Neutrophil (primary cell): Measurements from ENCODE around the gene ABLIM1.

Source experiments
- H3K27ac ChIP-seq: fragments of 200-600 bp; sonication (generic); 2 replicates; pipeline ENCODE4 v1.5.1; 2016; ENCODE audit warnings: mild to moderate bottlenecking, moderate library complexity
- H3K27me3 ChIP-seq: fragments of 200-600 bp; sonication (generic); 2 replicates; pipeline ENCODE4 v1.6.0; 2016; ENCODE audit warnings: mild to moderate bottlenecking
- H3K36me3 ChIP-seq: fragments of 200-600 bp; sonication (generic); 2 replicates; pipeline ENCODE4 v1.5.1; 2017
- H3K4me1 ChIP-seq, 2 experiments: fragments of 200-600 bp in 1 of 2; sonication (generic) in 1 of 2; 1 replicate in 1 of 2; 2 replicates in 1 of 2; pipeline versions ENCODE4 v1.5.1 to v1.6.1; 2013 to 2016; ENCODE audit warnings: low read depth in 1 of 2, low read length in 1 of 2, mild to moderate bottlenecking in 1 of 2, moderate library complexity in 1 of 2; ENCODE audit not compliant: control insufficient read depth in 1 of 2, insufficient read depth in 1 of 2
- H3K4me3 ChIP-seq, 2 experiments: fragments of 200-600 bp in 1 of 2; sonication (generic) in 1 of 2; 1 replicate in 1 of 2; 2 replicates in 1 of 2; pipeline ENCODE4 v1.5.1; 2013 to 2016; ENCODE audit warnings: low read depth in 1 of 2, low read length in 1 of 2, mild to moderate bottlenecking in 1 of 2, moderate library complexity in 1 of 2
- H3K9me3 ChIP-seq: fragments of 200-600 bp; sonication (generic); 2 replicates; pipeline ENCODE4 v1.5.1; 2016
- TF ChIP-seq, protein P1 (sequence below): fragments of 200-600 bp; sonication (generic); IDR thresholded peaks from 2 replicates; pipeline ENCODE4 v1.5.1; 2016; ENCODE audit warnings: antibody characterized with exemption

The ABLIM1 gene

DNA sequence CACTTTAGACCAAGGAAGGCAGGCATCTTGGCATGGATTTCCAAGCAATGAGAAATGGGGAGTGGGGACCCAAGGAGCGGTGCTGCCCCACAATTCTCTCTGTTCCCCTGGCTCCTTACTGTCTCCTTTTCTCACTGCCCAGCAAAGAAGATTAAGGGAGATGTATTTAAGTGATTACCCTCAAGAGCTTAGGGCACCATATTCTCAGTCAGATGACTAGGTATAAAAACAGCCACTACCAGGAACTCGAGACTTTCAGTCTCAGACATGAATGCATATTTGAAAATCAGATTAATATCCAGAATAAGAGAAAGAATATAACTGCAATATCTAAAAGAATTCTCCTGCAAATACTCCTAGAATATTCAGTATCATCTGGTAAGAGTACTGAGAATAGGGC is at the start of gene ABLIM1:
Gene ABLIM1, minus strand, starts transcription at position 101 of the 400 bp plus-strand sequence. Its CDS starts 75 bp downstream, at position 26.
- H3K4me3 ChIP-seq = no peak within 1 kb of the TSS
- H3K36me3 ChIP-seq = no peaks in the 10 kb centered on the region
- H3K27me3 ChIP-seq = no peaks in the 10 kb centered on the region
- TF ChIP-seq, protein P1, sequence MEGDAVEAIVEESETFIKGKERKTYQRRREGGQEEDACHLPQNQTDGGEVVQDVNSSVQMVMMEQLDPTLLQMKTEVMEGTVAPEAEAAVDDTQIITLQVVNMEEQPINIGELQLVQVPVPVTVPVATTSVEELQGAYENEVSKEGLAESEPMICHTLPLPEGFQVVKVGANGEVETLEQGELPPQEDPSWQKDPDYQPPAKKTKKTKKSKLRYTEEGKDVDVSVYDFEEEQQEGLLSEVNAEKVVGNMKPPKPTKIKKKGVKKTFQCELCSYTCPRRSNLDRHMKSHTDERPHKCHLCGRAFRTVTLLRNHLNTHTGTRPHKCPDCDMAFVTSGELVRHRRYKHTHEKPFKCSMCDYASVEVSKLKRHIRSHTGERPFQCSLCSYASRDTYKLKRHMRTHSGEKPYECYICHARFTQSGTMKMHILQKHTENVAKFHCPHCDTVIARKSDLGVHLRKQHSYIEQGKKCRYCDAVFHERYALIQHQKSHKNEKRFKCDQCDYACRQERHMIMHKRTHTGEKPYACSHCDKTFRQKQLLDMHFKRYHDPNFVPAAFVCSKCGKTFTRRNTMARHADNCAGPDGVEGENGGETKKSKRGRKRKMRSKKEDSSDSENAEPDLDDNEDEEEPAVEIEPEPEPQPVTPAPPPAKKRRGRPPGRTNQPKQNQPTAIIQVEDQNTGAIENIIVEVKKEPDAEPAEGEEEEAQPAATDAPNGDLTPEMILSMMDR = no peak
- no peaks in the 10 kb centered on the region for H3K4me1 ChIP-seq
- no peak within 1 kb of the TSS for H3K27ac ChIP-seq
- no peaks in the 10 kb centered on the region for H3K9me3 ChIP-seq

DNA sequence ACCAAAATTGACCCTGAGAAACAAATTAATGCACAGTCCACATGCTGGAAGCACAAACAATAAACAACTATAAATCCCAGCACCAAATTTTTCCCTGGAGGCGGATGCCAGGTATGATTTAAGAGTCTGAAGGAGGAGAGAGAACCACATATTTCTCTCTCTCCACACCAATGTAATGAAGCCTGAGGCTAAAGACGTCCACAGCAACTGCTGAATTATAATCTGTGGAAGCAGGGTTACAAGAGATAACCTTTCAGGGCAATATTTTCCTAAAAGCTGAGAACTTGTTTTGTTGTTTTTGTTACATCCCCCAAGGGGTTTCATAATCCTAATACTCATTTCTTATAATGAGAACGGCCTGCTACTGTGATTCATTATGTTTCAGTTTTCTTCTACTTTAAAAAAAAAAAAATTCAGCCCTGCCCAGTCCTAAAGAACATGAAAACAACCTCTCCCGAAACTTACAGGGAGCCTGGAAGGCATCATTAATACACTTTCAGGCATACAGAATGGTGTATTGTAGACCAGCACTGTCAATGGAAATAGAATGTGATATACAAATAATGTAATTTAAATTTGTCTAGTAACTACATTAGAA is 48.5 kb upstream of the ABLIM1 start:
- Histone ChIP-seq H3K36me3 (no peaks in the 10 kb centered on the region), H3K27me3 (no peaks in the 10 kb centered on the region), H3K9me3 (no peaks in the 10 kb centered on the region), H3K4me3 (no peak overlapping the region), H3K27ac (no peak overlapping the region), H3K4me1 (no peaks in the 10 kb centered on the region)
- TF ChIP-seq, protein P1 = no peak

- no peaks in the 10 kb centered on the region for H3K9me3 ChIP-seq
- no peaks in the 10 kb centered on the region for H3K27me3 ChIP-seq
- H3K36me3 ChIP-seq = no peaks in the 10 kb centered on the region
- H3K27ac ChIP-seq = no peak overlapping the region
- no peaks in the 10 kb centered on the region for H3K4me1 ChIP-seq
- H3K4me3 ChIP-seq = no peak overlapping the region
- TF ChIP-seq, protein P1 = no peak
These were observed 46.6 kb upstream of the ABLIM1 start for GRCh38 chr10:114704679-114705078.

- TF ChIP-seq, protein P1 = no peak
- Histone ChIP-seq H3K27ac (no peak overlapping the region), H3K9me3 (no peaks in the 10 kb centered on the region), H3K4me3 (no peak overlapping the region), H3K4me1 (no peaks in the 10 kb centered on the region), H3K36me3 (no peaks in the 10 kb centered on the region), H3K27me3 (no peaks in the 10 kb centered on the region)
These were observed 45.5 kb upstream of the ABLIM1 start for GRCh38 chr10:114703377-114704107.

DNA sequence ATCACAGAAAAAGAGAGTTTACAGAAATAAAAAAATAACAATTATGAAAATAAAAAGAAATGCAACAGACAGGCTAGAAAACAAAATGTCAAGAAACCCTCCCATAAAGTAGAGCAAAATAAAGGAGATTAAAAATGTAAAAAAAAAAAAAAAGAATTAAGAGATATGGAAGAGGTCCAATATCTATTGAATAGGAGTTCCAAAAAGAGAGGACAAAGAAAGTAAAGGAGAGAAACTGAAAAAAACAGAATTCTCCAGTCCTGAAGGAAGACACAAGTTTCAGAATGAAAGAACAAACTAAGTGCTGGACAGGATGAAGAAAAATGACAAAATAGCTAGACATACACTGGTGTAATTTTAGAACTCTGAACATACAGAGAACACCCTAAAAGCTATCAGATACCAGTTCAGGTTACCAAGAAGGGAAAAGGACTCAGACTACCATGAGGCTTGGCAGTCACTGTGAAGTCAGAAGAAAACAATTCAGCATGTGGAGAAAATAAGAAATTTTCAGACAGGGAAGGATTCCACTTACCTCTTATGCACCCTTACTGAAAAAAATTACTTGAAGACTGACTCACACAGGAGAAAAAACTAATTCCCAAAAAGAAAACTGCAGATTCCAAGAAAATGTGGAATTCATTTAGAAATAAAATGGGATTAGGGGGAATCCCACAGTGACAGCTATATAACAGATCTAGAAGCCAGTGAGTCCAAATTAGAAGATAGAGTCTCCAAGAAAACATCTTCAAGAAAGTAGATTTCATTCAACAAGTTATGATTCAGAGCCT is 40.4 kb upstream of the ABLIM1 start:
- H3K4me3 ChIP-seq = no peak overlapping the region
- no peaks in the 10 kb centered on the region for H3K27me3 ChIP-seq
- H3K4me1 ChIP-seq = no peaks in the 10 kb centered on the region
- H3K27ac ChIP-seq = no peak overlapping the region
- TF ChIP-seq, protein P1 = no peak
- H3K36me3 ChIP-seq = no peaks in the 10 kb centered on the region
- no peaks in the 10 kb centered on the region for H3K9me3 ChIP-seq
